Measurements from ENCODE around the gene TSEN2. TPM values are rescaled to one million over a fixed set of nuclear protein-coding genes. Genes with fewer than 3 reads are reported as not detected.

Gene TSEN2
- total and polyA plus RNA-seq, 2 of the 4 experiments (the other 2 are of a cell fraction), result 9.5 to 14.2 TPM

DNA sequence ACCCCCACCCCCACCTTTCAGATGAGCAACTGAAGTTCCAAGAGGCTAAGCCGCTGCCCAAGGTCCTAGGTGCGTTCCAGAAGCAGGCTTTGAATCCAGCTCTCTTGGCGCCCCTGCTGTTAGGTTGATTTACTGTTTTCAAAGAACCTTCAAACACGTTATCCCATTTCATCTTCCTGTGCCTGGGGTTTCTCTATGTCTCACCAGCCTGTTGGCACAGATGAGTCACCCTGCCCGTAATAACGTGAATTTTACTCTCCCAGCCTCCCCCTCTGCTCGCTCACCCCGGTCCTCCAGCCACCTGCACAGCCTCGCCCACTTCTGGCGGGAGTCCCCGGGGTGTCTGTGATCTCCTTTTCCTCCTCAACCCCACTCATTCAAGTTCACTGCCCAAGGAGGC lies 13.0 kb upstream of the TSEN2 start:
- Histone ChIP-seq H2BK5ac (ENCODE audit: low read depth, low read length, poor library complexity, severe bottlenecking) (no peak overlapping the region), H4K8ac (ENCODE audit: low read depth in 2 of 2, low read length in 2 of 2) (no peak overlapping the region), H2AFZ (replicated peaks; ENCODE audit: low read length, poor library complexity) (peak overlapping the region; percentile 5), H4K5ac (ENCODE audit: low read depth, low read length) (no peak overlapping the region), H3K4me2 (ENCODE audit: low read depth, low read length) (no peak overlapping the region), H4K91ac (ENCODE audit: insufficient read depth, low read depth, low read length) (no peak overlapping the region), H3K27ac (ENCODE audit: insufficient read depth, low read length) (no peak overlapping the region), H3K4me3 (ENCODE audit: insufficient read depth, low read depth, low read length) (no peak overlapping the region), H3K4ac (ENCODE audit: low read depth, low read length) (no peak overlapping the region; the same call in 1 of the 2 replicates), H3K27me3 (ENCODE audit: control insufficient read depth, insufficient read depth, low read length) (no peaks in the 10 kb centered on the region; the same call in 1 of the 2 replicates), H3K79me1 (ENCODE audit: low read depth in 1 of 2, low read length in 2 of 2) (no peaks in the 10 kb centered on the region), H3K9me1 (ENCODE audit: insufficient read depth, low read length) (peaks cover 6% of the 10 kb centered on the region; the same call in 1 of the 2 replicates), H2AK5ac (ENCODE audit: low read depth, low read length) (peak overlapping the region; percentile 25; the same call in 1 of the 2 replicates), H3K4me1 (ENCODE audit: control insufficient read depth, insufficient read depth, low read length) (peaks cover 6% of the 10 kb centered on the region), H3K18ac (ENCODE audit: low read depth, low read length) (no peak overlapping the region), H3K9me3 (ENCODE audit: control insufficient read depth, insufficient read depth, low read length) (no peaks in the 10 kb centered on the region), H3K14ac (replicated peaks; ENCODE audit: low read depth, low read length) (no peak overlapping the region), H3K36me3 (ENCODE audit: control insufficient read depth, insufficient read depth, low read length) (no peaks in the 10 kb centered on the region), H3K9ac (ENCODE audit: low read depth, low read length) (no peak overlapping the region), H4K20me1 (ENCODE audit: insufficient read depth, low read length) (no peaks in the 10 kb centered on the region), H2BK20ac (ENCODE audit: low read depth, low read length) (no peak overlapping the region), H2BK120ac (ENCODE audit: low read depth, low read length) (no peak overlapping the region), H3K56ac (ENCODE audit: extremely low read depth, insufficient read depth, low read length) (no peak overlapping the region), H3K23ac (ENCODE audit: low read depth, low read length) (no peak overlapping the region), H2AK9ac (replicated peaks; ENCODE audit: low read depth, low read length, poor library complexity) (no peak overlapping the region), H2BK15ac (ENCODE audit: low read depth, low read length) (no peak overlapping the region)
- in situ Hi-C loops (cut with MboI; ENCODE audit: low sequenced_read_pairs) (loop anchor here (10.0 kb wide), 1 partner anchor 296 kb away; no protein-coding TSS in a partner anchor), dilution Hi-C loops (cut with HindIII; ENCODE audit: low sequenced_read_pairs, unreplicated experiment) (no loop called here), intact Hi-C loops (cut with micrococcal nuclease) (no loop called here)
- TF ChIP-seq CHD1 (IDR thresholded peaks at IDR 0.05; ENCODE audit: low read depth, low read length), result no peak
- no peak for TF ChIP-seq FOS (IDR thresholded peaks at IDR 0.05; ENCODE audit: low read depth, low read length)
- no peak for TF ChIP-seq MAFK (IDR thresholded peaks at IDR 0.05; ENCODE audit: low read depth, low read length)
- TF ChIP-seq, protein P1, sequence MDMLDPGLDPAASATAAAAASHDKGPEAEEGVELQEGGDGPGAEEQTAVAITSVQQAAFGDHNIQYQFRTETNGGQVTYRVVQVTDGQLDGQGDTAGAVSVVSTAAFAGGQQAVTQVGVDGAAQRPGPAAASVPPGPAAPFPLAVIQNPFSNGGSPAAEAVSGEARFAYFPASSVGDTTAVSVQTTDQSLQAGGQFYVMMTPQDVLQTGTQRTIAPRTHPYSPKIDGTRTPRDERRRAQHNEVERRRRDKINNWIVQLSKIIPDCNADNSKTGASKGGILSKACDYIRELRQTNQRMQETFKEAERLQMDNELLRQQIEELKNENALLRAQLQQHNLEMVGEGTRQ (IDR thresholded peaks at IDR 0.05; ENCODE audit: low read depth, low read length), result no peak
- no peak for TF ChIP-seq RAD21 (IDR thresholded peaks at IDR 0.05; ENCODE audit: low read length)
- TF ChIP-seq CEBPB (IDR thresholded peaks at IDR 0.05; ENCODE audit: low read depth, low read length), result no peak
- no peak for TF ChIP-seq RFX5 (IDR thresholded peaks at IDR 0.05; ENCODE audit: low read depth, low read length)
- TF ChIP-seq MAZ (IDR thresholded peaks at IDR 0.05; ENCODE audit: borderline replicate concordance, low read depth, low read length), result no peak
- TF ChIP-seq BHLHE40 (IDR thresholded peaks at IDR 0.05; ENCODE audit: low read depth, low read length), result no peak
- TF ChIP-seq POLR2A (IDR thresholded peaks at IDR 0.05; ENCODE audit: low read depth, low read length), result no peak
- TF ChIP-seq SMC3 (IDR thresholded peaks at IDR 0.05; ENCODE audit: low read depth, low read length), result no peak
- no peak for TF ChIP-seq NFE2L2 (IDR thresholded peaks at IDR 0.05; ENCODE audit: low read depth, low read length)
- TF ChIP-seq, protein P2, sequence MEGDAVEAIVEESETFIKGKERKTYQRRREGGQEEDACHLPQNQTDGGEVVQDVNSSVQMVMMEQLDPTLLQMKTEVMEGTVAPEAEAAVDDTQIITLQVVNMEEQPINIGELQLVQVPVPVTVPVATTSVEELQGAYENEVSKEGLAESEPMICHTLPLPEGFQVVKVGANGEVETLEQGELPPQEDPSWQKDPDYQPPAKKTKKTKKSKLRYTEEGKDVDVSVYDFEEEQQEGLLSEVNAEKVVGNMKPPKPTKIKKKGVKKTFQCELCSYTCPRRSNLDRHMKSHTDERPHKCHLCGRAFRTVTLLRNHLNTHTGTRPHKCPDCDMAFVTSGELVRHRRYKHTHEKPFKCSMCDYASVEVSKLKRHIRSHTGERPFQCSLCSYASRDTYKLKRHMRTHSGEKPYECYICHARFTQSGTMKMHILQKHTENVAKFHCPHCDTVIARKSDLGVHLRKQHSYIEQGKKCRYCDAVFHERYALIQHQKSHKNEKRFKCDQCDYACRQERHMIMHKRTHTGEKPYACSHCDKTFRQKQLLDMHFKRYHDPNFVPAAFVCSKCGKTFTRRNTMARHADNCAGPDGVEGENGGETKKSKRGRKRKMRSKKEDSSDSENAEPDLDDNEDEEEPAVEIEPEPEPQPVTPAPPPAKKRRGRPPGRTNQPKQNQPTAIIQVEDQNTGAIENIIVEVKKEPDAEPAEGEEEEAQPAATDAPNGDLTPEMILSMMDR (conservative IDR thresholded peaks at IDR 0.05; ENCODE audit: low read depth, low read length), result no peak
- no peak for TF ChIP-seq RCOR1 (IDR thresholded peaks at IDR 0.05; ENCODE audit: insufficient replicate concordance, low read length)
- TF ChIP-seq MXI1 (IDR thresholded peaks at IDR 0.05; ENCODE audit: borderline replicate concordance, low read depth, low read length), result no peak
- DNase-seq (no peak), ATAC-seq (ENCODE audit: low read depth) (no peak)
- 60% methylated on average over 1 of the region's 11 CpGs; no CpG with 5 or more reads in 1 of the 2 experiments for WGBS, 2 experiments (ENCODE audit: extremely low coverage in 2 of 2, insufficient read length in 1 of 2)
- BruUV-seq (replicated peaks), result no TSS peak
- POLR2A ChIA-PET (ENCODE audit: unreplicated experiment), result no interaction called here
- CTCF ChIA-PET, result interaction anchor here (0.5 kb wide), 1 partner anchor 284 kb away, joined by 7 read pairs; no protein-coding TSS in a partner anchor

Measured in IMR-90 (cell line).